ENCODE data around the gene NBPF1. TPM values are rescaled to one million over a fixed set of nuclear protein-coding genes. Genes with fewer than 3 reads are reported as not detected.
"Not testable (repeated sequence)": the region's sequence is repeated elsewhere in the genome, so short reads cannot be mapped to it uniquely, and the experiment has no call there.

Gene NBPF1
- total and polyA plus RNA-seq, 2 donors (not counting 3 experiments of a cell fraction or from before 2014, with no cell fraction given) = 23.0 to 58.4 TPM

GRCh38 chr1:16611164-16611563, 2.2 kb downstream of the NBPF1 start:
- BruUV-seq (replicated peaks); H2AFZ ChIP-seq (ENCODE audit: low read depth, low read length); H3K9me1 ChIP-seq (replicated peaks; ENCODE audit: control insufficient read depth, extremely low read depth, insufficient read depth, low read length); FAIRE-seq; H4K20me1 ChIP-seq (replicated peaks; ENCODE audit: control insufficient read depth, extremely low read depth, insufficient read depth, low read length); DNase-seq (ENCODE audit: low read depth, low spot score); H3K4me2 ChIP-seq (ENCODE audit: insufficient read depth, low read length); H3K9ac ChIP-seq (replicated peaks; ENCODE audit: extremely low read depth, insufficient read depth, low read length); H3K27me3 ChIP-seq (ENCODE audit: control insufficient read depth in 2 of 2, insufficient read depth in 2 of 2, low read length in 2 of 2); H3K9me3 ChIP-seq (replicated peaks; ENCODE audit: control insufficient read depth, insufficient read depth, low read length); H3K27ac ChIP-seq (ENCODE audit: insufficient read depth, low read depth, low read length); H3K4me3 ChIP-seq (replicated peaks in 1 of 3; ENCODE audit: insufficient read depth in 1 of 3, low read depth in 1 of 3, low read length in 3 of 3); intact Hi-C loops (cut with micrococcal nuclease); POLR2A ChIA-PET; H3K79me2 ChIP-seq (ENCODE audit: control insufficient read depth, insufficient read depth, low read length); dilution Hi-C loops (cut with MboI; ENCODE audit: extremely low pct_ligation_motif_present, low sequenced_read_pairs): not testable (repeated sequence)
- Histone ChIP-seq H3K4me1 (ENCODE audit: control insufficient read depth, extremely low read depth, insufficient read depth, low read length) (peaks cover 12% of the 10 kb centered on the region), H3K36me3 (ENCODE audit: control insufficient read depth in 2 of 2, extremely low read depth in 1 of 2, insufficient read depth in 2 of 2, low read length in 2 of 2) (peaks cover 9 to 17% of the 10 kb centered on the region in 2 experiments)
- CTCF ChIA-PET = interaction anchor here (2.5 to 3.2 kb wide), 2 partner anchors 10 to 341 kb away, joined by 14 to 38 read pairs; no protein-coding TSS in a partner anchor

DNA sequence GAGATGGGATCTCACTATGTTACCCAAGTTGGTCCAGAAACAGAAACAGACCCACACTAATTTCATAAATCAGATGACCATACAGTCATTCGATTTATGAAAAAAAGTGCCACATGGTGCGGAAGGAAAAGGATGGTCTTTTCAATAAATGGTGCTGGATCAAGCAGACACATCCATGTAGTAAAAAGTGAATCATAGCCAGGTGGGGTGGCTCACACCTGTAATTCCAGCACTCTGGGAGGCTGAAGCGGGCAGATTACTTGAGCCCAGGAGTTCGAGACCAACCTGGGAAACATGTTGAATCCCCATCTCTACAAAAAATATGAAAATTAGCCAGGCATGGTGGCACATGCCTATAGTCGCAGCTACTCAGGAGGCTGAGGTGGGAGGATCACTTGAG, 2.8 kb downstream of the NBPF1 start:
- intact Hi-C loops (cut with micrococcal nuclease); H3K4me3 ChIP-seq (replicated peaks in 1 of 3; ENCODE audit: insufficient read depth in 1 of 3, low read depth in 1 of 3, low read length in 3 of 3); H3K9me3 ChIP-seq (replicated peaks; ENCODE audit: control insufficient read depth, insufficient read depth, low read length); H3K79me2 ChIP-seq (ENCODE audit: control insufficient read depth, insufficient read depth, low read length); dilution Hi-C loops (cut with MboI; ENCODE audit: extremely low pct_ligation_motif_present, low sequenced_read_pairs); BruUV-seq (replicated peaks); POLR2A ChIA-PET; H3K9ac ChIP-seq (replicated peaks; ENCODE audit: extremely low read depth, insufficient read depth, low read length); H2AFZ ChIP-seq (ENCODE audit: low read depth, low read length); H3K4me2 ChIP-seq (ENCODE audit: insufficient read depth, low read length); H3K9me1 ChIP-seq (replicated peaks; ENCODE audit: control insufficient read depth, extremely low read depth, insufficient read depth, low read length); H3K27ac ChIP-seq (ENCODE audit: insufficient read depth, low read depth, low read length); FAIRE-seq; H3K27me3 ChIP-seq (ENCODE audit: control insufficient read depth in 2 of 2, insufficient read depth in 2 of 2, low read length in 2 of 2); H4K20me1 ChIP-seq (replicated peaks; ENCODE audit: control insufficient read depth, extremely low read depth, insufficient read depth, low read length); DNase-seq (ENCODE audit: low read depth, low spot score): not testable (repeated sequence)
- peaks cover 9 to 18% of the 10 kb centered on the region in 2 experiments for H3K36me3 ChIP-seq (ENCODE audit: control insufficient read depth in 2 of 2, extremely low read depth in 1 of 2, insufficient read depth in 2 of 2, low read length in 2 of 2)
- CTCF ChIA-PET = interaction anchor here (2.5 to 2.7 kb wide), 2 partner anchors 10 to 14 kb away, joined by 8 to 38 read pairs; no protein-coding TSS in a partner anchor
- peaks cover 12% of the 10 kb centered on the region for H3K4me1 ChIP-seq (ENCODE audit: control insufficient read depth, extremely low read depth, insufficient read depth, low read length)

DNA sequence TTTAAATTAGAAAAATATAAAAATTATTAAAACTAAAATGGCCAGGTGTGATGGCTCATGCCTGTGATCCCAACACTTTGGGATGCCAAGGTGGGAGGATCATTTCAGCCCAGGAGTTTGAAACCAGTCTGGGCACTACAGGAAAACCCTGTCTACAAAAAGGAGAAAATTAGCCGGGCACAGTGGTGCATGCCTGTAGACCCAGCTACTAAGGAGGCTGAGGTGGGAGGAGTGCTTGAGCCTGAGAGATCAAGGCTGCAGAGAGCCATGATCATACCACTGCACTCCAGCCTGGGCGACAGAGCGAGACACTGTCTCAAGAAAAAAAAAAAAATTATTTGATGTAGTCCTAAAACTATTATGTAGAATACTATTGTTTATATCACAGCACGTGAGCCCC, 3.6 kb downstream of the NBPF1 start:
- H3K27ac ChIP-seq (ENCODE audit: insufficient read depth, low read depth, low read length); H3K4me3 ChIP-seq (replicated peaks in 1 of 3; ENCODE audit: insufficient read depth in 1 of 3, low read depth in 1 of 3, low read length in 3 of 3); DNase-seq (ENCODE audit: low read depth, low spot score); H2AFZ ChIP-seq (ENCODE audit: low read depth, low read length); H3K27me3 ChIP-seq (ENCODE audit: control insufficient read depth in 2 of 2, insufficient read depth in 2 of 2, low read length in 2 of 2); dilution Hi-C loops (cut with MboI; ENCODE audit: extremely low pct_ligation_motif_present, low sequenced_read_pairs); H3K4me2 ChIP-seq (ENCODE audit: insufficient read depth, low read length); H3K9me3 ChIP-seq (replicated peaks; ENCODE audit: control insufficient read depth, insufficient read depth, low read length); intact Hi-C loops (cut with micrococcal nuclease); H3K9me1 ChIP-seq (replicated peaks; ENCODE audit: control insufficient read depth, extremely low read depth, insufficient read depth, low read length); H4K20me1 ChIP-seq (replicated peaks; ENCODE audit: control insufficient read depth, extremely low read depth, insufficient read depth, low read length); H3K9ac ChIP-seq (replicated peaks; ENCODE audit: extremely low read depth, insufficient read depth, low read length); H3K79me2 ChIP-seq (ENCODE audit: control insufficient read depth, insufficient read depth, low read length); POLR2A ChIA-PET; FAIRE-seq; BruUV-seq (replicated peaks): not testable (repeated sequence)
- Histone ChIP-seq H3K36me3 (ENCODE audit: control insufficient read depth in 2 of 2, extremely low read depth in 1 of 2, insufficient read depth in 2 of 2, low read length in 2 of 2) (peaks cover 9 to 19% of the 10 kb centered on the region in 2 experiments), H3K4me1 (ENCODE audit: control insufficient read depth, extremely low read depth, insufficient read depth, low read length) (peaks cover 12% of the 10 kb centered on the region)
- CTCF ChIA-PET = interaction anchor here (2.7 to 2.8 kb wide), 2 partner anchors 11 to 15 kb away, joined by 8 to 35 read pairs; no protein-coding TSS in a partner anchor
